IMR-90 (cell line): Measurements from ENCODE around the gene GIT1. TPM values are rescaled to one million over a fixed set of nuclear protein-coding genes. Genes with fewer than 3 reads are reported as not detected.

Experiments
- ATAC-seq: fragments of 200-7000 bp; cut with Tn5 transposase; 2 replicates; pipeline ENCODE4 v1.9.1; 2020; ENCODE audit warnings: low read depth, mild to moderate bottlenecking, moderate library complexity
- BruUV-seq: library from RNA; stranded (reverse); fragments of 400-500 nt; replicated peaks from 2 replicates; lab custom pipeline; 2021; lab: Mats Ljungman, UMichigan
- CTCF ChIA-PET: fragments of 300-600 bp; formaldehyde crosslinking; extraction: SDS; loops from one replicate; lab custom pipeline; 2021; ENCODE audit warnings: antibody characterized with exemption; lab: Yijun Ruan, JAX
- POLR2A ChIA-PET: fragments of 300-600 bp; sonication (Branson Sonifier 250); formaldehyde crosslinking; loops from one replicate; lab custom pipeline; 2022; ENCODE audit warnings: antibody characterized with exemption; ENCODE audit not compliant: unreplicated experiment; lab: Charles Lee
- DNase-seq: peaks from one replicate; pipeline ENCODE4 v3.0.0; 2013
- H2AFZ ChIP-seq: replicated peaks from 2 replicates; pipeline ENCODE3; 2013; ENCODE audit warnings: low read length, mild to moderate bottlenecking; ENCODE audit not compliant: poor library complexity
- H2AK5ac ChIP-seq: 2 replicates; pipeline ENCODE4 v1.6.1; 2013; ENCODE audit warnings: low read depth, low read length, inconsistent platforms
- H2AK9ac ChIP-seq: replicated peaks from 2 replicates; pipeline ENCODE3; 2013; ENCODE audit warnings: mild to moderate bottlenecking, low read depth, low read length, moderate library complexity; ENCODE audit not compliant: poor library complexity
- H2BK120ac ChIP-seq: 2 replicates; pipeline ENCODE4 v1.6.1; 2013; ENCODE audit warnings: low read depth, low read length, inconsistent platforms
- H2BK15ac ChIP-seq: 3 replicates; pipeline ENCODE4 v1.6.1; 2013; ENCODE audit warnings: low read depth, low read length, inconsistent platforms
- H2BK20ac ChIP-seq: 2 replicates; pipeline ENCODE4 v1.6.1; 2013; ENCODE audit warnings: low read depth, mild to moderate bottlenecking, inconsistent platforms, low read length, moderate library complexity
- H2BK5ac ChIP-seq: 2 replicates; pipeline ENCODE4 v1.6.1; 2013; ENCODE audit warnings: mild to moderate bottlenecking, low read depth, low read length, inconsistent platforms; ENCODE audit not compliant: poor library complexity, severe bottlenecking
- H3K14ac ChIP-seq: replicated peaks from 2 replicates; pipeline ENCODE4 v1.6.1; 2013; ENCODE audit warnings: low read depth, low read length, inconsistent platforms
- H3K18ac ChIP-seq: 2 replicates; pipeline ENCODE4 v1.6.1; 2013; ENCODE audit warnings: low read depth, low read length, control low read depth
- H3K23ac ChIP-seq: 2 replicates; pipeline ENCODE4 v1.6.1; 2013; ENCODE audit warnings: low read depth, low read length, inconsistent platforms
- H3K27ac ChIP-seq: 2 replicates; pipeline ENCODE4 v1.5.1; 2013; ENCODE audit warnings: mild to moderate bottlenecking, control low read depth, low read length; ENCODE audit not compliant: insufficient read depth
- H3K27me3 ChIP-seq: 2 replicates; pipeline ENCODE4 v1.6.1; 2013; ENCODE audit warnings: low read length; ENCODE audit not compliant: control insufficient read depth, insufficient read depth
- H3K36me3 ChIP-seq: 2 replicates; pipeline ENCODE4 v1.6.1; 2013; ENCODE audit warnings: low read length, mixed read lengths; ENCODE audit not compliant: control insufficient read depth, insufficient read depth
- H3K4ac ChIP-seq: 2 replicates; pipeline ENCODE4 v1.6.1; 2013; ENCODE audit warnings: low read depth, low read length, inconsistent platforms
- H3K4me1 ChIP-seq: 2 replicates; pipeline ENCODE4 v1.6.1; 2013; ENCODE audit warnings: low read length, mixed read lengths; ENCODE audit not compliant: control insufficient read depth, insufficient read depth
- H3K4me2 ChIP-seq: 2 replicates; pipeline ENCODE4 v1.6.1; 2013; ENCODE audit warnings: low read depth, mild to moderate bottlenecking, control low read depth, low read length, moderate library complexity
- H3K4me3 ChIP-seq: 2 replicates; pipeline ENCODE4 v1.5.1; 2013; ENCODE audit warnings: low read depth, mild to moderate bottlenecking, control low read depth, low read length, moderate library complexity; ENCODE audit not compliant: insufficient read depth
- H3K56ac ChIP-seq: 2 replicates; pipeline ENCODE4 v1.6.1; 2013; ENCODE audit warnings: low read length, inconsistent platforms; ENCODE audit not compliant: insufficient read depth; ENCODE audit errors: extremely low read depth
- H3K79me1 ChIP-seq, 2 experiments: 2 replicates each; pipeline ENCODE4 v1.6.1; 2013; ENCODE audit warnings: low read length in 2 of 2, inconsistent platforms in 1 of 2, low read depth in 1 of 2
- H3K9ac ChIP-seq: 2 replicates; pipeline ENCODE4 v1.6.1; 2013; ENCODE audit warnings: low read depth, low read length, control low read depth
- H3K9me1 ChIP-seq: 2 replicates; pipeline ENCODE4 v1.6.1; 2013; ENCODE audit warnings: low read length, inconsistent platforms; ENCODE audit not compliant: insufficient read depth
- H3K9me3 ChIP-seq: 2 replicates; pipeline ENCODE4 v1.6.1; 2013; ENCODE audit warnings: low read length; ENCODE audit not compliant: control insufficient read depth, insufficient read depth
- H4K20me1 ChIP-seq: 2 replicates; pipeline ENCODE4 v1.6.1; 2013; ENCODE audit warnings: low read length, inconsistent platforms; ENCODE audit not compliant: insufficient read depth
- H4K5ac ChIP-seq: 2 replicates; pipeline ENCODE4 v1.6.1; 2013; ENCODE audit warnings: mild to moderate bottlenecking, low read depth, low read length, control low read depth
- H4K8ac ChIP-seq, 2 experiments: 2 replicates each; pipeline ENCODE4 v1.6.1; 2013; ENCODE audit warnings: low read depth in 2 of 2, low read length in 2 of 2, control low read depth in 1 of 2, inconsistent platforms in 1 of 2
- H4K91ac ChIP-seq: 2 replicates; pipeline ENCODE4 v1.6.1; 2013; ENCODE audit warnings: low read depth, low read length, inconsistent platforms; ENCODE audit not compliant: insufficient read depth
- CTCF ChIP-seq: conservative IDR thresholded peaks from 2 replicates; pipeline ENCODE4 v1.5.1; 2012; ENCODE audit warnings: mild to moderate bottlenecking, low read depth, low read length, improper control_type of control experiment
- ELK1 ChIP-seq: fragments of 150-350 bp; IDR thresholded peaks from 2 replicates; pipeline ENCODE4 v1.6.1; 2016; ENCODE audit warnings: low read depth, mild to moderate bottlenecking, low read length, moderate library complexity, borderline replicate concordance
- FOS ChIP-seq: fragments of 150-350 bp; IDR thresholded peaks from 2 replicates; pipeline ENCODE4 v1.6.1; 2016; ENCODE audit warnings: low read depth, low read length
- MAFK ChIP-seq: IDR thresholded peaks from 2 replicates; pipeline ENCODE4 v1.6.1; 2012; ENCODE audit warnings: low read depth, low read length, improper control_type of control experiment
- MAZ ChIP-seq: IDR thresholded peaks from 2 replicates; pipeline ENCODE4 v1.6.1; 2012; ENCODE audit warnings: low read depth, mild to moderate bottlenecking, low read length, improper control_type of control experiment, moderate library complexity, borderline replicate concordance
- MXI1 ChIP-seq: IDR thresholded peaks from 2 replicates; pipeline ENCODE4 v1.6.1; 2012; ENCODE audit warnings: low read depth, mild to moderate bottlenecking, low read length, moderate library complexity, borderline replicate concordance
- NFE2L2 ChIP-seq: fragments of 150-350 bp; IDR thresholded peaks from 2 replicates; pipeline ENCODE4 v1.6.1; 2016; ENCODE audit warnings: low read depth, mild to moderate bottlenecking, low read length
- POLR2A ChIP-seq: IDR thresholded peaks from 2 replicates; pipeline ENCODE4 v1.6.1; 2012; ENCODE audit warnings: mild to moderate bottlenecking, low read depth, low read length
- RAD21 ChIP-seq: IDR thresholded peaks from 2 replicates; pipeline ENCODE4 v1.6.1; 2012; ENCODE audit warnings: low read length, improper control_type of control experiment
- RCOR1 ChIP-seq: IDR thresholded peaks from 2 replicates; pipeline ENCODE4 v1.6.1; 2012; ENCODE audit warnings: mild to moderate bottlenecking, low read length, improper control_type of control experiment; ENCODE audit not compliant: insufficient replicate concordance
- RFX5 ChIP-seq: IDR thresholded peaks from 2 replicates; pipeline ENCODE4 v1.8.0; 2012; ENCODE audit warnings: low read depth, mild to moderate bottlenecking, low read length, moderate library complexity
- SMC3 ChIP-seq: fragments of 150-350 bp; IDR thresholded peaks from 2 replicates; pipeline ENCODE4 v1.6.1; 2016; ENCODE audit warnings: low read depth, mild to moderate bottlenecking, antibody characterized with exemption, low read length, moderate library complexity
- WGBS, 2 experiments: methylation state at CpG; one replicate each; pipeline versions ENCODE4 v1.1.5 to v1.1.7; 2013; ENCODE audit warnings: missing lambda C conversion rate in 2 of 2; ENCODE audit not compliant: insufficient read length in 1 of 2; ENCODE audit errors: extremely low coverage in 2 of 2; 5-methylcytosine and 5-hydroxymethylcytosine counted together
- dilution Hi-C: fragments of 300-500 bp; cut with HindIII; formaldehyde crosslinking; loops from one replicate; pipeline ENCODE4 v1.14.3; 2018; ENCODE audit warnings: low sequenced_read_pairs; ENCODE audit not compliant: unreplicated experiment
- in situ Hi-C: fragments of 300-500 bp; cut with MboI; formaldehyde crosslinking; loops from 3 replicates; pipeline ENCODE4 v1.14.3; 2019; ENCODE audit warnings: low sequenced_read_pairs, inconsistent platforms, mixed read lengths
- intact Hi-C: fragments of 100-400 bp; cut with micrococcal nuclease; formaldehyde crosslinking; loops from 2 replicates; pipeline ENCODE4 v1.10.0; 2022
- polyA plus RNA-seq, 3 experiments: library from polyadenylated mRNA; depleted of rRNA; stranded (reverse); fragments of >200 nt; gene quantifications; 2 replicates each; pipeline ENCODE4 v1.2.3, GENCODE V29; 2012; ENCODE audit warnings: low replicate concordance in 1 of 3
- total RNA-seq: library from RNA; depleted of rRNA; stranded (reverse); fragments of >200 nt; gene quantifications from 2 replicates; pipeline ENCODE4 v1.2.3, GENCODE V29; 2012

Gene GIT1
- total and polyA plus RNA-seq, 2 of the 4 experiments (the other 2 are of a cell fraction), result 14.2 to 34.2 TPM

- TF ChIP-seq ELK1, result no peak
Observed at GRCh38 chr17:29597361-29598172, 8.1 kb upstream of the GIT1 start (continued).

DNA sequence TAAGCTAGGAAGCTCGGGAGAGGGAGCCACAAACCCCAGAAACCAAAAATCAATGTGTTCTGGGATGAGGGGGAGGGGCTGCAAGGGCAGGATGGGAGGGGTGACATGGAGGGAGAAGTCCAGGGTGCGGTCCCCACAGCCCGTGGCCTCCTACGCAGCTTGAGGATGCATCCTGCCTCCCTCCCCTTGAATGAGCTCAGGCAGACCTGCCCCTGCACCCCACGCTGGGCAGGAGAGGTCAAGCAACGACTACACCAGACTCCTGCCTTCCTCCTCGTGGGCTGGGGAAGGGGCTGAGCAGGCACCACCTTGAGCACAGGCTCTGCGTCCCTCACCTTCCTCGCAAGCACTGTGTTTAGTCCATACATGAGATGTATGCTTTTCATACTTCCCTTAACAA is 7.4 kb upstream of the GIT1 start:
- no peaks in the 10 kb centered on the region for H3K9me3 ChIP-seq
- ChIA-PET POLR2A (no interaction called here), CTCF (no interaction called here)
- in situ Hi-C loops, result no loop called here
- H3K36me3 ChIP-seq, result no peaks in the 10 kb centered on the region
- no peak overlapping the region for H2AK5ac ChIP-seq
- intact Hi-C loops, result no loop called here
- no peak overlapping the region for H3K27ac ChIP-seq
- BruUV-seq, result no TSS peak
- no peak overlapping the region for H2BK5ac ChIP-seq
- no peak overlapping the region for H4K8ac ChIP-seq
- no peak overlapping the region for H3K4me2 ChIP-seq
- no peak overlapping the region for H2BK20ac ChIP-seq
- H2BK15ac ChIP-seq, result no peak overlapping the region
- H3K9me1 ChIP-seq, result no peaks in the 10 kb centered on the region
- DNase-seq (no peak), ATAC-seq (no peak)
- no peak overlapping the region for H3K14ac ChIP-seq
- dilution Hi-C loops, result no loop called here
- no peak overlapping the region for H2AK9ac ChIP-seq
- no peak overlapping the region for H4K5ac ChIP-seq
- no peak overlapping the region for H3K9ac ChIP-seq
- H4K91ac ChIP-seq, result no peak overlapping the region
- H3K4me3 ChIP-seq, result no peak overlapping the region
- no peak overlapping the region for H3K23ac ChIP-seq
- H3K4ac ChIP-seq, result no peak overlapping the region
- peaks cover 11% of the 10 kb centered on the region for H3K4me1 ChIP-seq
- no peak overlapping the region for H3K18ac ChIP-seq
- H3K27me3 ChIP-seq, result peaks cover 2% of the 10 kb centered on the region; the same call in 1 of the 2 replicates
- H4K20me1 ChIP-seq, result peaks cover 36% of the 10 kb centered on the region
- no peak overlapping the region for H2AFZ ChIP-seq
- peaks cover 0 to 16% of the 10 kb centered on the region in 2 experiments for H3K79me1 ChIP-seq
- WGBS, 2 experiments, result 60% methylated on average over 1 of the region's 9 CpGs; no CpG with 5 or more reads in 1 of the 2 experiments
- H2BK120ac ChIP-seq, result no peak overlapping the region
- H3K56ac ChIP-seq, result no peak overlapping the region
- TF ChIP-seq CTCF, result no peak
- TF ChIP-seq MAFK, result no peak
- no peak for TF ChIP-seq ELK1
- TF ChIP-seq RAD21, result no peak
- TF ChIP-seq POLR2A, result no peak
- TF ChIP-seq MAZ, result no peak
- no peak for TF ChIP-seq FOS
- TF ChIP-seq MXI1, result no peak
- TF ChIP-seq NFE2L2, result no peak
- TF ChIP-seq SMC3, result no peak
- TF ChIP-seq RCOR1, result no peak
- TF ChIP-seq RFX5, result no peak
